NCI-H187 treated with DMSO at 0.1 percent for 48 hours (cell line): Measurements from ENCODE around the gene KRT2.

Experiments
- DNase-seq: peaks from one replicate; lab custom pipeline; 2025; lab: John Stamatoyannopoulos, UW

KRT2 gene

GRCh38 chr12:52651726-52652261 is at the start of gene KRT2:
KRT2 (minus strand) TSS chr12:52652211; CDS start chr12:52652142, 69 bp downstream.
- DNase-seq = no peak

DNA sequence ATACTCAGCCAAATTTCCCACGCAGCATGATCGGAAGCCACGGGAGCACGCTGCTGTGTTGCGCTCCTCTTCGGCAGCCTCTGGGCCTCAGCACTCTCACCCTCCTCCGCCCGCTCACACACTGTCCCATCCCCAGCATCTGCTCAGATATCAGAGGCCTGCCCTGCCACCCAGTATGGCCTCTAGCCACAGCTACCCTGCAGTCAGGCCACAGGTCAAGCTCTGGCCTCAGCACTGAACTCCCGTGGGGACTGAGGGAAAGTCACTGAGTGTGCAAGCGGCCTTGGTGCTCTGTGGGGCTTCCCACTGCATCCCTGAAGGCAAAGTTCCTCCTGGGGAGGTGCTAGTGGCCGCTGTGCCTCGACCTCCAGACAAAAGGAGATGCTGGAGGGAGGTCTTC is 49.3 kb upstream of the KRT2 start:
- DNase-seq = no peak

GRCh38 chr12:52699960-52700359 is 47.9 kb upstream of the KRT2 start:
- no peak for DNase-seq

GRCh38 chr12:52699373-52699772 is 47.4 kb upstream of the KRT2 start:
- no peak for DNase-seq

DNA sequence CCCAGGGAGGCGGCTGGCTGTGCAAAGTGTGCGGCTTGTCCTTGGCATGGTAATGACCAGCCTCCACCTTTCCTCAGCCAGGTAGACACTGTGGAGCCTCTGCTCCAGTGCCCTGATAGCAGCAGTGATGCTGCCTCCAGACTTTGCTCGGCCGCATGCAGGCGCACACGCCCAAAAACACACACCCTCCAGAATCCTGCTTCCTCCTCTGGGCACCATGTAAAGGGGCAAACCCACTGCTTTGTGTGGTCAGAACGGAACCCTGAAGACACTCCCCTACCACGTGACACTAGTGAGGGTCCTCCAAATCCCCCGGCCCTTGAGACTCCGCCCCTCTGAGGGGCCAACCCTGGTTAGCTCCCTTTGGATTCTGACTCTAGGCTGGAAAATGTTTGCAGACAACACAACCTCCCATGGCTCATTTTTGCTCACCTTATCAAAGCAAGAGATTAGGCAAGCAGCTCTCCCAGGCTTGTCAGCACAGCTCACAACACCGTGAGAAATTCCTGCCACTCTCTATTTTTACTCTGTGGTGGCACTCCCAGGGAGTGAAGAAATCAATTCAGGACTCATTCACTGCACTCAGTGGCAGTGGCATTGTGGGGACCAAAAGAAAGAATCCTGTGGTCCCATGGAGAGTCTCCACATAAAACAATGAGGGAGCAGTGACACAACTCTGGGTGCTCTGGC is 46.8 kb upstream of the KRT2 start:
- no peak for DNase-seq

- no peak for DNase-seq
Measured at GRCh38 chr12:52697058-52697582, 45.1 kb upstream of the KRT2 start.

- DNase-seq = no peak
Measured at GRCh38 chr12:52696588-52696987, 44.6 kb upstream of the KRT2 start.

- no peak for DNase-seq
Measured at GRCh38 chr12:52695039-52695438, 43.0 kb upstream of the KRT2 start.

DNA sequence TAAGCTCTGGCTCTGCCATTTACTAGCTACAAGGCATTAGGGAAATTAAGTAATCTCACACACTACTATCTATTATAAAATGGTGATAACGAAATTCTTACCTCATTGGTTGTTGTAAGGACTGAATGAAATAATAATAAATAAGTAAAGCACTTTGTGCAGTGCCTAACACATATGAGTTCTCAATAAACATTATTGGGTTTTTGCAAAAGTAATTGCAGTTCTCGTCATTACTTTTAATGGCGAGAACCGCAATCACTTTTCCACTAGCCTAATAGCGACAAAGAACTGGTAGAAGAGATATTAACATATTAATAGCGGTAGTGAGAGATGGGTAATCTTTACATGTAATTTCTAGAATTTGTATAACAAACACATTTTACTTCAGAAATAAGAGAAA is 42.1 kb upstream of the KRT2 start:
- no peak for DNase-seq

DNA sequence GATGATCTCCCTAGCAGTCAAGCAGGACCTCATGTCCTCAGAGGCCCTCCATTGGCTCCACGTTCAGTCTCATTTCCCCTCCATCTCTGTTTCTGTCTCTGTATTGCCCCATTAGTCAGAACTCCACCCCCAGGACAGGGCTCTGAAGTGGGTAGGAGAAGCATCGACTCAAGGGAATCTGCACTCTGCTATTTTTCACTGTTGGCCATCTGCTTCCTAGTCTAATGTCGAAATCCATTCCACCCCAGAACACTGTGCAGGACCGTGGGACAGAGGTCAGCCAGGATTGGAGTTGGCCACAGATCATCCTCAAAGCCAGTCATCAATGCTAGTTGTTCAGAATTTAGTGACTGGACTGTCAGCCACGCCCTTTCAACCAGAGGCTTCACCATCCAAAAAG is 41.2 kb upstream of the KRT2 start:
- no peak for DNase-seq

- DNase-seq = no peak
Measured at GRCh38 chr12:52692254-52692653, 40.2 kb upstream of the KRT2 start.

DNA sequence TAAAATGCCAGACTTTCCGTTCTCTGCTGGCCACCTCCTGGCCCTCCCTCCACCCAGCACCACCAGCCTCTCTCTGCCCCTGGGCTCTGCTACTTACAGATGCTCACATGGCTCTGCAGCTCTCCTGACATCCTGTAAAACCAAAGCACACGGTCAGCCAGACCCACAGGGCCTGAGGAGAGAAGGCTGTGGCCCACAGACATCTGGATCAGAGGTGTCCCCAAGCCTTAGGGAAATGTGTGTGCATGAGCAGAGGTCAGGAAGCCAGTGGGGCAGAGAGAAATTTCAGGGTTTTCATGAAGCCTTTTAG is 39.8 kb upstream of the KRT2 start:
- no peak for DNase-seq

DNA sequence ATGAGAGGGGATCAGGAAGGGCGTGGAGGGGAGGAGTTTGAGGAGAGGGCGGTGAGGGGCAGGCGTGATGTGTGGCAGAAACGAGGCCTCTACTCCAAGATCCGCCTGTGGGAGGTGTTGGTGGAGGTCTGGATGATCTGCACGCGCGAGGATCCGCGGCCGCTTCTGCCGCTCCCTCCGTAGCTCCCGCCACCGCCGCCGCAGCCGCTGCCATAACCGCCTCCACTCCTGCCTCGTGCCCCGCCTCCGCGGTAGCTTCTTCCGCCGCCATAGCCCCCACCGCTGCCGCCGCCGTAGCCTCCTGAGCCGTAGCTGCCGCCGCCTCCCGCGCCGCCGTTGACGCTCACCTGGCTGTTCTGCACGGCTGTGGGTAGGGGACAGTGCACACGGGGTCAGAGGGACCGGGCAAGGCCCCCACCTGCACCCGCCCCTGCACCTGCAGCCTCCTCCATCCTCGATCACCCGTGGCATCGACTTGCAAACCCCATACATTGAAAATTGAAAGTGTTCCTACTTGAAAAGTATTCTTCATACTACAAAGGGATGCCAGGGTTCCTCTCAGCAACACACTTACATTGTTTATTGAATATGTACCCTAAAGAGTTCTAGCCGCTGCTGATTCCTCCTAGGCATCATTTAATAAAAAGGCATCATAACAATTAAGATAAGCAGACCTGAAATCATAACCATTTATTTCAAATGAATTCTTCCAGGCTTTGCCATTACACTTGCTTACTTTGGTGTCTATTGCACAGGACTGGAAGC is 39.2 kb upstream of the KRT2 start:
- no peak for DNase-seq

DNA sequence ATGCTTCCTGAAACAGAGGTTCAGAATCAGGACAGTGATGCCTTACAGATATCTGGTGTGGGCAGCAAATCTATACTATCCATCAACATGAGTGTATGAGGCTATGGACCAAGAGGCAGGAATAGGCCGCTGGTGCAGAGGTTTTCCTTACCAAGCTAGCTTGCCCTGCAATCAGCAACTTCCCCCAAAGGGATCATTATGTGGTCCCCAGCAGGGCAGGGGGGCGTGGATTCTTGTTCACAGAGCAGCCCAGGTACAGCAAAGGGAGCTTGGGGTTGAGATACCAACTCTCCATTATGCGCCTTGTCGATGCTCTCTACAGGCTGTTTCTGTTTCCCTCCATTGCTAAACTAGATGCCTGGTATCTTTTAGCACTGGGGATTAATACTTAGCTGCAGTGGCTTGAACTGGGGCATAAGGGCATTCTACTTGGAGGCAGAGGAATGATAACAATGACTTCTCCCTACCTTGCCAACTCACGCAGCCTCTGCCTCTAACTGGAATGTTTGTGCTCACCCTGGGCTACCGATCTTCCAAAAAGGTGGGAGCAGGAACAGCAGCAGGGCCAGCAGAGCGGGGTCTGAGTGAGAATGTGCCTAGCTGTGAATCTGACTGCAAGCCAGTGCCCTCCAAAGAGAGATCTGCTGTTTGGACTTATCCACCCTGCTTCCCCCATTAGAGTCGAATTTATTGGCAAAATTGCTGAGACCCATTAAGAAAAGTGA is 38.5 kb upstream of the KRT2 start:
- no peak for DNase-seq

- DNase-seq = no peak
Measured at GRCh38 chr12:52689936-52690335, 37.9 kb upstream of the KRT2 start.

DNA sequence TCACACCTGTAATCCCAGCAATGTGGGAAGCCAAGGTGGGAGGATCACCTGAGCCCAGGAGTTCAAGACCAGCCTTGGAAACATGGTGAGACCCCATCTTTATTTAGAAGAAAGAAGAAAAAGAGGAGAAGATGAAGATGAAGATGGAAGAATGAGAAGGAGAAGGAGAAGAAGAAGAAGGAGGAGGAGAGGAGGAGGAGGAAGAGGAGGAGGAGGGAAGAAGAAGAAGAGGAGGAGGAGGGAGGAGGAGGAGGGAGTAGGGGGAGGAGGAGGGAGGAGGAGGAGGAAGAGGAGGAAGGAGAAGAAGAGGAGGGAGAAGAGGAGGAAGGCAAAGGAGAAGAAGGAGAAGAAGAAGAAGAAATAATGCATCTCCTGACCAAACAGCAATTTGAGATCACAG is 37.2 kb upstream of the KRT2 start:
- DNase-seq = no peak

DNA sequence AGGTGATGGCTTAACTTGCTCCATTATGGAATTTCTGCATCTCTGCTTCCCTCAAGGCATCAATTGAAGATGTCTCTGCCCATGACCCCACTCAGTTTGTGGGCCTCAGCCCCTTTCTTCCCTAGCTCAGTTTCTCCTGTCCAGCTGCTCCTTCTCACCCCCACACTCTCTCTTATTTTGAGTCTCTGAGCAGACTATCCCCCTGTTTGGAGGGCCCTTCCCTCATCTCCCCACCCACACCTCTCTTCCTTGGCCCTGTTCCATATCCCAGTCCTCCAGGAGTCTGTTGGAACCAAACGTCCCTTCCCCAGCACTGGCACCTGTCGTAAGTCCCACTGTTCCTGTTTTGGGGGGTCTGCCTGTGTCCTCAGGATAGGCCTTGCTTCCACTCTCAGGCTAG is 36.5 kb upstream of the KRT2 start:
- DNase-seq = no peak

DNA sequence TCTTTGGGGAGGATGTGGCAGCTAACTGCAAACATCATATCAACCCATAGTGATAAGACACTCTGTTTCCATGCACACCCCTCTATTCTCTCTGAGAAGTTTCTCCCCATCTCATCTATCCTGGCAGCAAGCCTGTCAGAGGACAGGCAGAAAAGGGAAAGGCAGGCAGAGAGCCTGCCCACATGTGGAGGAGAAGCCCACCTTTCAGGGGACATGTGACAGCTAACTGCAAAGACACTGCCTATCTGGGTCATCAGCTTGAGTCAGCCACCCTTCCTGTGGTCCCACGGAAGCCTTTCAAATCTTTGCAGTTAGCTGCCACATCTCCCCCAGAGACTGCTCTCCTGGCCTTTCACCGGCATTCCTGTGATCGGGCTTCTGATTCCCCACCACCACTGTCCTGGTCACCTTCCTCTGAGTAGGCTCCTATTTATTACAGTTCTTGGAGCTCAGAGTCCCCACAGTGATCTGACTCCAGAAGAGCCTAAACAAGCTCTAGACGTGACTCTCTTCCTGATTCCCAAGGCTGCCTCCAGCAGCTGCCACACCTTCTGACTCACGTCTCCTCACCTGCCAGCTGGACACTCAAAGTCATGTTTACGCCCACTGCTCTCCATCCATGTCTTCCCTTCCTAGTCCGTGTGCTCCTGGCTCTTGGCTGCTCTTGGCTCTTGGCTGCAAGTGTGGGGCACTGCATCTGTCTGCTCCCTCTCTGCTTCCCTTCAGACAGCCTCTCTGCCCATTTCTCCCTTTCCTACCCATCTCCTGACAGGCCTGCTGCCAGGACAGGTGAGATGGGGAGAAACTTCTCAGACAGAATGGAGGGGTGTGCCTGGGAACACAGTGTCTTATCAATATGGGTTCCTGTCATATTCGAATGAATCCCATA is 35.7 kb upstream of the KRT2 start:
- peak; percentile 46 for DNase-seq

DNA sequence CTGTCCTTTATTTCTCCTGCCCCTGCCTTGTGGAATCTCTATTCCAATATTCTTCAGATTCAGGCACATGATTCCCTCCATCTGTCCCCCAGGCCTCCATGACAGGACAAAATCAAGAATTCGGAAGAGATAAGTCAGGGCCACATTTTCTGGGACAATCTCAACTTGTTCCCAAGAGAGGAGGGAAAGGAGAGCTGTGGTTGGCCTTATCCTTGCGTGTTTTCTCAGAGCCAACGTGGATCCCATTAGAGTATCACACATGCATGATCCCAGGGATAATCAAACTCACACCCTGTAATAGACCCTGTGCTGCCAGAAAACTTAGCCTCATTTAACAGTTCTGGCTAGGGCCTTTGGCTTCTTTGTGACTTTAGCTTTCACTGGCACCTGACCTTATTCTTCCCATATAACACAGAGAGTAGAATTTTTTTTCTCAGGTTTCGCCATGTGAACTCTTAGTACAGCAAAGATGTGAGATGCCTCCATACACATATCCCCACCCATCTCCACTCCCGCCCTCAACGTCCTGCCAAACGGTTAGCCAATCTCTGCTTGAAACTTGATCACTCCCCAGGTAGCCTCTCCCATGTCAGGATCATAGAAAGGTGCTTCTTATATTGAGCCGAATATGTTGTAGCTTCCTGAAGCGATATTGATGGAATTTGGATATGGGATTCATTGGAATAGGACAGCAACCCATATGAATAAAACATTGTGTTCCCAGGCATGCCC is 34.9 kb upstream of the KRT2 start:
- DNase-seq = no peak

- DNase-seq = no peak
Measured at GRCh38 chr12:52686063-52686462, 34.1 kb upstream of the KRT2 start.

GRCh38 chr12:52685406-52685890 is 33.4 kb upstream of the KRT2 start:
- DNase-seq = no peak
